Keratinocyte (primary cell): ENCODE results near the gene CYP20A1.
"Not testable (repeated sequence)": the region's sequence is repeated elsewhere in the genome, so short reads cannot be mapped to it uniquely, and the experiment has no call there.

Source experiments
- EZH2 ChIP-seq: IDR thresholded peaks from one replicate; pipeline ENCODE4 v1.6.1; 2012; ENCODE audit warnings: inconsistent platforms, mild to moderate bottlenecking, low read length, moderate library complexity
- TF ChIP-seq, protein P1 (sequence below), 3 experiments: IDR thresholded peaks in 1 of 3; conservative IDR thresholded peaks in 1 of 3; optimal IDR thresholded peaks in 1 of 3; 2 replicates in 2 of 3; 3 replicates in 1 of 3; pipeline versions ENCODE3 to v1.5.1; 2011; ENCODE audit warnings: low read length in 3 of 3, mild to moderate bottlenecking in 3 of 3, moderate library complexity in 2 of 3, control low read depth in 1 of 3, inconsistent platforms in 1 of 3; ENCODE audit not compliant: insufficient read depth in 2 of 3; ENCODE audit errors: extremely low read depth in 1 of 3

- TF ChIP-seq, protein P1, sequence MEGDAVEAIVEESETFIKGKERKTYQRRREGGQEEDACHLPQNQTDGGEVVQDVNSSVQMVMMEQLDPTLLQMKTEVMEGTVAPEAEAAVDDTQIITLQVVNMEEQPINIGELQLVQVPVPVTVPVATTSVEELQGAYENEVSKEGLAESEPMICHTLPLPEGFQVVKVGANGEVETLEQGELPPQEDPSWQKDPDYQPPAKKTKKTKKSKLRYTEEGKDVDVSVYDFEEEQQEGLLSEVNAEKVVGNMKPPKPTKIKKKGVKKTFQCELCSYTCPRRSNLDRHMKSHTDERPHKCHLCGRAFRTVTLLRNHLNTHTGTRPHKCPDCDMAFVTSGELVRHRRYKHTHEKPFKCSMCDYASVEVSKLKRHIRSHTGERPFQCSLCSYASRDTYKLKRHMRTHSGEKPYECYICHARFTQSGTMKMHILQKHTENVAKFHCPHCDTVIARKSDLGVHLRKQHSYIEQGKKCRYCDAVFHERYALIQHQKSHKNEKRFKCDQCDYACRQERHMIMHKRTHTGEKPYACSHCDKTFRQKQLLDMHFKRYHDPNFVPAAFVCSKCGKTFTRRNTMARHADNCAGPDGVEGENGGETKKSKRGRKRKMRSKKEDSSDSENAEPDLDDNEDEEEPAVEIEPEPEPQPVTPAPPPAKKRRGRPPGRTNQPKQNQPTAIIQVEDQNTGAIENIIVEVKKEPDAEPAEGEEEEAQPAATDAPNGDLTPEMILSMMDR (optimal IDR thresholded peaks at IDR 0.05 in 1 of 3, IDR thresholded peaks at IDR 0.05 in 1 of 3, conservative IDR thresholded peaks at IDR 0.05 in 1 of 3; ENCODE audit: extremely low read depth in 1 of 3, insufficient read depth in 2 of 3, low read length in 3 of 3): not testable (repeated sequence)
- not testable (repeated sequence) for TF ChIP-seq EZH2
These were observed 14.7 kb downstream of the CYP20A1 start for GRCh38 chr2:203253422-203254095.
